ENCODE measurements around the gene TENM3.

Gene TENM3

DNA sequence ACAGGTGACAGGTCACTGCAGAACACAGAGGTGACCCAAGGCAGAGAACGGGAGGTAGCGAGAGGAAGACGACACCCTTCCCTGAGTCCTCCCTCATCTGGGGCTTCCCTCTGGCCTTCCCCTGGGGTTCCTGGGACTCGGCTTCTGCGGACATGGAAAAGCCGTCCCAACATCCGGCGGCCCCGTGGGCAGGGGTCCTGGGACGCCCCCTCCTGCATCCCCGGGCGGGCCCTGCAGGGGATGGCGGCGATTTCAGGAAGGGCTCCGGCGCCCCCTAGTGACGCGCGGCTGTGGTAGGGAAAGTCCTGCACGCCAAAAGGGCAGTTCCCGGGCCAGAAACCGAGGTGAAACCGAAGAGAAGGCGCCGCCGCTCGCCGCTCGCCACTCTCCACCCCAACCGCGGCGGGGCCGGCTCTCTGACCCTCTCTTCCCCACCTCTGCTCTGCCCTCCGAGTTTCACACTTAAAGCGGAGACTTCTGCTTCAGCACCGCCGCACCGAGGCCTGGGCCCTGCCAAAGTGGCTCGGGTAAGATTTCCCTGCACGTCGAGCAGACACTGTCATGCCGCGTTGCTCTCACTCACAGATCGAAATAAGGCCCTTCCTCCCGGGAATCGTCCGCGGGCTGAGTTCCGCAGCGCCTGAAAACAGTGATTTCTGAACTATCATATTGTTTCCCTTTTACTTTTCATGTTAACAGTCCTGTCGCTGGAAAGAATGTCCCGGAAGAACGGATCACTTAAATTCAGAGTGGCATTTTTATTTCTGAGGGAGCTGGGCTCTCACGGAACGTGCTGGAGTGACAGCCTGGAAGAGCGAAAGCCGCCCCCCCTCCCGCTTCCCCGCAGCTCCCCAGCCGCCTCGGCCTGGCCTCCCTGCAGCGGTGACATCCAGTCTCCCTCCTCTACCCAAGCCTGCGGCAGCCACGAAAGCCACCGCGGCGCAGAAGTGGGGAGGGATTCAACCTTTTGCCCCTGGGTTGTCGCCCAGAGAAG lies 563.4 kb downstream of the TENM3 start:
- TF ChIP-seq, protein P1, sequence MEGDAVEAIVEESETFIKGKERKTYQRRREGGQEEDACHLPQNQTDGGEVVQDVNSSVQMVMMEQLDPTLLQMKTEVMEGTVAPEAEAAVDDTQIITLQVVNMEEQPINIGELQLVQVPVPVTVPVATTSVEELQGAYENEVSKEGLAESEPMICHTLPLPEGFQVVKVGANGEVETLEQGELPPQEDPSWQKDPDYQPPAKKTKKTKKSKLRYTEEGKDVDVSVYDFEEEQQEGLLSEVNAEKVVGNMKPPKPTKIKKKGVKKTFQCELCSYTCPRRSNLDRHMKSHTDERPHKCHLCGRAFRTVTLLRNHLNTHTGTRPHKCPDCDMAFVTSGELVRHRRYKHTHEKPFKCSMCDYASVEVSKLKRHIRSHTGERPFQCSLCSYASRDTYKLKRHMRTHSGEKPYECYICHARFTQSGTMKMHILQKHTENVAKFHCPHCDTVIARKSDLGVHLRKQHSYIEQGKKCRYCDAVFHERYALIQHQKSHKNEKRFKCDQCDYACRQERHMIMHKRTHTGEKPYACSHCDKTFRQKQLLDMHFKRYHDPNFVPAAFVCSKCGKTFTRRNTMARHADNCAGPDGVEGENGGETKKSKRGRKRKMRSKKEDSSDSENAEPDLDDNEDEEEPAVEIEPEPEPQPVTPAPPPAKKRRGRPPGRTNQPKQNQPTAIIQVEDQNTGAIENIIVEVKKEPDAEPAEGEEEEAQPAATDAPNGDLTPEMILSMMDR (IDR thresholded peaks at IDR 0.05; ENCODE audit: unreplicated experiment in 3 of 3) = peak; percentile 95 to 99 (median 99)
- H3K27ac Mint-ChIP-seq = peak overlapping the region; percentile 3 to 71 (median 30)
- no peaks in the 10 kb centered on the region for H3K9me3 Mint-ChIP-seq
- peak overlapping the region; percentile 79 to 88 (median 87) for H3K4me3 Mint-ChIP-seq
- peaks cover 31% of the 10 kb centered on the region for H3K27me3 Mint-ChIP-seq (ENCODE audit: low read depth)
- H3K36me3 Mint-ChIP-seq (ENCODE audit: low read depth) = peaks cover 13% of the 10 kb centered on the region
- H3K4me1 Mint-ChIP-seq = peaks cover 5% of the 10 kb centered on the region

DNA sequence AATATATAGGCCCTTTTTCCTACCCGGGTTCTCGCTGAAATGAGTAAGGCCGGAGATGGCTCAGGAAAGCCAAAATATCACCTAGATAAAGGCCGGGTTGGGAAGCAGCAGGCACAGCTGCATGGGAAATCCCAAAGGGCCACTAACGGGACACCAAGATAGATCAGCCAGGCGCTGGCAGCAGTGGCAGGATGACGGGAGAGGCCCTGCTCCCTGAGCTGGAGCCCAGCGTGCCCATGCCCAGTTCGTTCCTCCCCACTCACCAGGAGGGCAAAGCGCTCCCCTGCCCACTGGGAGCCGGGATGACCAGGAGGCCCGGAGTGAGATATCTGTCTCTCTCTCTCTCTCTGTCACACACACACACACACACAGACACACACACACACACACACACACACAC lies 564.1 kb downstream of the TENM3 start:
- TF ChIP-seq, protein P1 (IDR thresholded peaks at IDR 0.05; ENCODE audit: unreplicated experiment in 3 of 3) = no peak
- H3K4me3 Mint-ChIP-seq = peak overlapping the region in 1 of 3 experiments; percentile 41
- peaks cover 6% of the 10 kb centered on the region for H3K9me3 Mint-ChIP-seq
- H3K36me3 Mint-ChIP-seq (ENCODE audit: low read depth) = peaks cover 14% of the 10 kb centered on the region
- H3K27ac Mint-ChIP-seq = no peak overlapping the region
- peaks cover 5% of the 10 kb centered on the region for H3K4me1 Mint-ChIP-seq
- H3K27me3 Mint-ChIP-seq (ENCODE audit: low read depth) = peaks cover 31% of the 10 kb centered on the region

DNA sequence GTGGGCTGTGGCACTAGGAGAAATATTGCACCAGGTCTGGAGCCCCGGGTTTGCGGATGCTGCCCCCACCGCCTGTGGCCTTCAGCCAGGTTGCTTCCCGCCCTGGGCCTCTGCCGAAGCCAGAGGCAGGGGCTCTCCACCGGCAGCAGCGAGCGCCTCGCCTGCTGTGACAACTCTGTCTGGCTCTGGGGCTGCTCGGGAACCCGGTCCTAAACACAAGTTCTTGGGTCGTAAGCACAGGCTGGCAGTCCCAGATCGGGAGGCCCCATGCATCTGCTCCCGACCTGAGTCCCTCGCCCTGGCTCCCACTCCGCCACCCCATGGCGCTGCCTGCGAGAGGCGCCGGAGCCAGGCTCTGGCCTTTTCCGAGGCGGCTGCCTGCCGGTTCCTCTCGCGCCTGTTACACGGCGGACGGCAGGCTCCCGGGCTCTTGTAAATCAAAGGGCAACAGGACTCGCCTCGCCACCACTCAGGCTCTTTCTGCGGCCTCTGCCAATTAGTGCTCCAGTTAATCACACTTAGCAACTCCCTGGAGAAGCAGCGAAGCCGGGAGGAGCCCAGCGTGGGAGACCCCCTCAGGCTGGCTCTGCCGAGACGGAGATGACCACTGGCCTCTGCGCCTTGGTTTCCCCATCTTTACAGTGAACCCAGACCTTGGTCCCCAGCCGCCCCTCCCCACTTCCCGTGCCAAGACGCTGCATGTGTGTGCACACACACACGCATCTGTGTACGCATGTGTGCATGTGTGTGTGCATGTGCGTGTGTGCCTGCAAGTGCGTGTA lies 564.8 kb downstream of the TENM3 start:
- Mint-ChIP-seq H3K9me3 (peaks cover 8% of the 10 kb centered on the region), H3K4me3 (peak overlapping the region in 2 of 3 experiments; percentile 41), H3K27me3 (ENCODE audit: low read depth) (peaks cover 31% of the 10 kb centered on the region), H3K4me1 (peaks cover 5% of the 10 kb centered on the region), H3K36me3 (ENCODE audit: low read depth) (peaks cover 11% of the 10 kb centered on the region), H3K27ac (peak overlapping the region in 1 of 3 experiments; percentile 17)
- TF ChIP-seq, protein P1 (IDR thresholded peaks at IDR 0.05; ENCODE audit: unreplicated experiment in 3 of 3) = no peak

DNA sequence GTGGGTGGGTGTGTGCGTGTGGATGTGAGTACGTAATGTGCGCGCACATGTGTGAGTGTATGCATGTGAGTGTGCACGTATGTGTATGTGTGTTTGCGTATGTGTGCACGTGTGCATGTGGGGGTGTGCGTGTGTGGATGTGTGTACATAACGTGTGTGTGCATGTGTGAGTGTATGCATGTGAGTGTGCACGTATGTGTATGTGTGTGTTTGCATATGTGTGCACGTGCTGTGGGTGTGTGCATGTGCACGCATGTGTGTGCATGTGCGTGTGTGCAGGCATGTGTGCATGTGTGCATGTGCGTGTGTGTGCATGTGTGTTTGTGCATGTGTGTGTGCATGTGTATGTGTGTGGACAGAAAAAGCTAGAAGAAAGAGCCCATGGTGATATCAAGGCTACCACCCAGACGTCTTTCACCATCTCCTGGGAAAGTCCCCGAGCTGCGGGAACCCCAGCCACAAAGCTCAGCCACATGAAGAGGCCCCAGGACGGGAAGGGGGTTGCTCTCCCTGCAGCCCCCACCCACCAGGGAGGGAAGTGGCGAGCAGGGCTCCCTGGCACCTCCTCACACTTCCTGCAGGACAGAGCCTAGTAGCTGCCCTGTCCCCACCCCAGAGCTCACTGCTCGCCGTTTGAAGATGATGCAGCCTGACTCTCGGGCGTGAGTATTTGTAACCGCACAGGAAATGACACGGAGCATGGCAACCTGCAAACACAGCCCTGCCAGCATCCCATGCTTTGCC lies 565.6 kb downstream of the TENM3 start:
- H3K4me1 Mint-ChIP-seq = peaks cover 5% of the 10 kb centered on the region
- H3K9me3 Mint-ChIP-seq = peaks cover 13% of the 10 kb centered on the region
- peak overlapping the region in 1 of 3 experiments; percentile 17 for H3K27ac Mint-ChIP-seq
- peak overlapping the region in 2 of 3 experiments; percentile 4 to 41 for H3K4me3 Mint-ChIP-seq
- H3K27me3 Mint-ChIP-seq (ENCODE audit: low read depth) = peaks cover 26% of the 10 kb centered on the region
- TF ChIP-seq, protein P1 (IDR thresholded peaks at IDR 0.05; ENCODE audit: unreplicated experiment in 3 of 3) = no peak
- H3K36me3 Mint-ChIP-seq (ENCODE audit: low read depth) = peaks cover 13% of the 10 kb centered on the region

DNA sequence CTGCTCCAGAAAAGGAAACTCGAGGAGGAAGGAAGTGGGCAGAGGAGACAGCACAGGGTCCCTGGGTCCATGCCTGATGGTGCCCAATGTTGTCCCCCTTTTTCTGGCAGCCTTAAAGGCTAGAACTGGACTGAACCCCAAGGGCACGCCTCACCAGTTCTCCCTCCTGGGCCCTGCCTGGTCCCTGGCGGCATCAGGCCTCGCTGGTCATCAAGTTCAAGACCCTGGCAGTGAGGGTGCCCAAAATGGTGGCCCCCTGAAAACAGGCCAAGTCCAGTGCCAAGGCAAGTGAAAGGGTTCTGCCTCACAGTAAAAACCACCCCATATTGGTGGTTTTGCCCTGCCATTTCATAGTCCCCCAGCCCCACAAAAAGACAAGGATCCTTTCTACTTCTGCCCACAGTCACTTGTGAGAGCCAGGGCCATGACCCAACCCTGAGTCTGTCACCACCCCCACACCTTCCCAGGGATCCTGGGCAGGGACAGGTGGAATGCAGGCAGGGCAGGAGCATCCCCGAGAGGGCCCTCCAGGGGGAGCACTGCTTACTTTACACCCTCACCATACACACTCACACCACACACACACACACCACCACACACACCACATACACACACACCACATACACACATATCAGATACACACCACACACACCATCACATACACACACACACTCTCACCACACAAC lies 566.4 kb downstream of the TENM3 start:
- H3K27ac Mint-ChIP-seq = no peak overlapping the region
- peaks cover 13% of the 10 kb centered on the region for H3K36me3 Mint-ChIP-seq (ENCODE audit: low read depth)
- H3K4me1 Mint-ChIP-seq = peaks cover 5% of the 10 kb centered on the region
- TF ChIP-seq, protein P1 (IDR thresholded peaks at IDR 0.05; ENCODE audit: unreplicated experiment in 3 of 3) = no peak
- peaks cover 13% of the 10 kb centered on the region for H3K9me3 Mint-ChIP-seq
- H3K4me3 Mint-ChIP-seq = no peak overlapping the region
- H3K27me3 Mint-ChIP-seq (ENCODE audit: low read depth) = peaks cover 19% of the 10 kb centered on the region

Measured in nephron (organoid).